NCI-H748 (cell line): ENCODE measurements around the gene DACT2.
A peak's percentile ranks its signal among the peaks of the same experiment; 100 is the strongest.
"Not testable (repeated sequence)": the region's sequence is repeated elsewhere in the genome, so short reads cannot be mapped to it uniquely, and the experiment has no call there.

Source experiments
- DNase-seq: peaks from one replicate; lab custom pipeline; 2025; ENCODE audit not compliant: unreplicated experiment; lab: John Stamatoyannopoulos, UW

DACT2 gene

DNA sequence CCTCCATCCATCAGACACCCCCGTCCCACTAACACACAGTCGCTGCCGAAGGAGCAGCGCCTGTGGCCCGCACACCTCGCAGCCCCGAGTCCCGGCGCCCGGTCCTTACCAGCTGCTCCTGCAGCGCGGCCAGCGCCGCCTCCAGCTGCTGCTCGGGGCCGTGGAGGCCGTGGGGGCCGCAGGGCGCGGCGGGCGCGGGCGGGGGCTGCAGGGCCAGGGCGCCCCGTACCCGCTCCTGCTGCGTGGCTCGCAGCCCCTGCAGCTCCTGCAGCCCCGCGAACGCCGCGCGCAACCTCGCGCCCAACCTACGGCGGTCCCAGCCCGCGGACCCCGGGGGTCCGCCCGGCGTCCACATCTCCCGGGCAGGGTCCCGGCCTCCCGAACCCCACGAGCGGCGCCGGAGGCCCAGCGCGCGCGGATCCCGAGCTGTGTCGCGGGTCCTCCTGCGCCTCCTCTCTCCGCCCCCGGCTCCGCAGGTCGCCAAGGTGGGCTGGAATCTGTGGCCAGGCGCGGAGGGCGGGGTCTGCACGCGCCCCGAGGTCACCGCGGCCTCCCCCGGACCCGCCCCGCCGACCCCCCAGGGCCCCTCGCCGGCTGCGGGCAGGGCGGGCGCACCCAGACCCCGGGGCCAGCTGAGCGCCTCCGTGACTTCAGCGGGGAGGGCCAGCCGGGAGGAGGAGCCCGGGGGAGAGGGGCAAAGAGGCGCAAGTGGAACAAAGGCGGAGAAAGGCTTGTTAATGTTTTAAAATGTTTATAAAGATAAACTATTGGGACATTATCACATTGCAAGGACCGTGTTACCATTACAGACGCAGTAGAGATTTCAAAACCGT, at the start of gene DACT2:
TSS of gene DACT2 (minus strand) at position 499 of the 833 bp plus-strand sequence. CDS start at position 355, 144 bp downstream.
- DNase-seq: no peak

DNA sequence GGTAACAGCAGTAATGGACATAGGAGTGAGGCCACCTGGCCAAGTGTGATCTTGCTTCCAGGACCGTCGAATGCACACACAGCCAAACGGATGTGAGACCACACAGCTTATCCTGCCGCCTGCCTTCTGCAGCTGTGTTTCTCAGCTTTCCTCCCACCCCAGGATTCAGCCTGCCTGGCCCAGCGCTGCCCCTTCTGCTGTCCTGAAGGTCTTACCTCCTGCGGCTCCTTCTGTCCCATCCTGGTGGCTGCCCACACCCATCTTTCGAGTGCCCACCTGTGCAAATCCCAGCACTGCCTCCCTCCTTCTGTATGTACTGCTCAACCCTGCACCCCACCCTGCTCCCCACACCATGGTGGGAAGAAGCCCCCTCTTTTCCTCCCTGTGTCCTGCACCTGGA, 49.4 kb upstream of the DACT2 start:
- no peak for DNase-seq

- no peak for DNase-seq
Measured at GRCh38 chr6:168368066-168368820, 48.7 kb upstream of the DACT2 start.

DNA sequence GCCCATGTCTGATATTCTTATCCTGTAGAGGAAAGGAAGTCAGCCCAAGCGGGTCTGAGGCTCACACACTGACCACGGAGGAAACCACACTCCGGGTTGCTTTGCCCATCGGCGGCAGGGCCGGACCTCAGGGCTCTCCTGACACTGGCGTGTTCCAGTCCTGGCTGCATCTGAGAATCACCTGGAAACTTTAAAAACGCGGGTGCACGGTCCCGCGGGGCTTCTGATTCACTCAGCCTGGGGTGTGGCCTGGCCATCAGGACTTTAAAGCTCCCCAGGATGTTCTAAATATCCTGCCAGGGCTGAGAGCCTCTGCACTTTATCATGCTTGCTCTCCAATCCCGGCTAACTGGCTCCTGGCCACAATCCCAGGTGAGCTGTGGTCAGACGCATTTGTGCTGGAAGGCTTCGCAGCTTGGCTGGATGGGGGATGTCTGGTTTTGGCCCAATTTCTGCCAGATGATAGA, 47.7 kb upstream of the DACT2 start:
- DNase-seq: no peak

- DNase-seq: no peak
Measured at GRCh38 chr6:168366473-168366872, 46.9 kb upstream of the DACT2 start.

DNA sequence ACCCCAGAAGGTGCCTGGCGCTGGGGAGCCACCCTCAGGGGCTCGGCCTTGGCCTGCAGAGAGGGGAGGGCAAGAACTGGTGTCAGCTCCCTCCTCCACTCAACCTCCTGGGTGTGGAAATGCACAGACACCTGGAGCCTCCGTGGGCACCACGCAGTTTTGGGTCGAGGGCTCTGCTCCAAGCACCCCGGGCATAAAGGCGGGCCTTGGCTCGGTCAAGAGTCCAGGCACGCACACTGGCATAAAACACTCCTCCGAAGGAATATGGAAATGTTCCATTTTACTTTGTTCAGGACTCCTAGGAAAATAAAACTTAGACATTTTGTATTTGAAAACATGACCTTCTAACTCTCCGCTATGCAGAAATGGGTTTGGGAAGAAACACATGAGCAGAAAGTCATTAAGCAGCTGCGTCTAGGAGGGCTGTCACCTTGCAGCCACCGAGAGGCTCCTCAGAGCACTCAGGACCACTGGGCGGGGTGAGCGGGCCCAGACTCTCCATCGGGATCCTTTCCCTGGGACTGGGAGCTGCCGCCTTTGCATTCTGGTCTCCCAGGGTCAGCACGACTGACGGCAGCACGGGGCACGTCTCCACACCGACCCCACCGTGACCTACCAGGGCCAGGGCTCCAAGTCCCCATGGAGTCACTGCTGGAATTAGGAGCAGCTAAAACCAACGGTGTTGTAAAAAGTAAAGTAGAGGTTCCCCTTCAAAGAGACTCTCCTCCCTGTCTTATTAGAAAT, 46.0 kb upstream of the DACT2 start:
- no peak for DNase-seq

DNA sequence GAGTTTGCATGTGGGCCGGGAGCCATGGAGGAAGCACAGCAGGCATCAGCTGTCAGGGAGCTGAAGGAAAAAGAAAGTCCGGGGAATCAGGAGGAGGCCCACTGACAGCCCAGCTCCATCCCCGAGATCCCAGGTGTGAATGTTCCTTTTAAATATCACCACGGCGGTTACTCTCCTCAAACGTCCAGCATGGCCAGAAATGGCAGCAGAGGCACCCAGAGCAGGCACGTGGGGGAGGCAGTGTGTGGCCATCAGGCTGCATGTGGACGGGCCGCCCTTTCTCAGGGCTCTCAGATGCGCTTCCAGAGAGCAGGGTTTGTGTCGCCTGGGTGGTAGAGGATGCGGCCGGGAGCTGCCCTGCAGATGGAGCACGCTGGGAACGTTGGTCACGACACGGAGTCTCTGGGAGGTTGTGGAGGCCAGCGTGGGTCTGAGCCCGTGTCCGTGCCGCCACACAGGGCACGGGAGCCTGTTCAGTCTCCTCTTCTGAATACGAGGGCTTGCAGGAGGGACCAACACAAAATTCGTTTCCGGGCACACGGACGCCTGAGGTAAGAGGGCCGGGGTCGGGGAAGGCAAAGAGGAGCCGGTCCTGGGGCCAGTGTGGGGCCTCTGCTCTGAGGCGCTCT, 45.3 kb upstream of the DACT2 start:
- DNase-seq: no peak

- no peak for DNase-seq
Measured at GRCh38 chr6:168363811-168364792, 44.5 kb upstream of the DACT2 start.

- no peak for DNase-seq
Measured at GRCh38 chr6:168363302-168363701, 43.7 kb upstream of the DACT2 start.

DNA sequence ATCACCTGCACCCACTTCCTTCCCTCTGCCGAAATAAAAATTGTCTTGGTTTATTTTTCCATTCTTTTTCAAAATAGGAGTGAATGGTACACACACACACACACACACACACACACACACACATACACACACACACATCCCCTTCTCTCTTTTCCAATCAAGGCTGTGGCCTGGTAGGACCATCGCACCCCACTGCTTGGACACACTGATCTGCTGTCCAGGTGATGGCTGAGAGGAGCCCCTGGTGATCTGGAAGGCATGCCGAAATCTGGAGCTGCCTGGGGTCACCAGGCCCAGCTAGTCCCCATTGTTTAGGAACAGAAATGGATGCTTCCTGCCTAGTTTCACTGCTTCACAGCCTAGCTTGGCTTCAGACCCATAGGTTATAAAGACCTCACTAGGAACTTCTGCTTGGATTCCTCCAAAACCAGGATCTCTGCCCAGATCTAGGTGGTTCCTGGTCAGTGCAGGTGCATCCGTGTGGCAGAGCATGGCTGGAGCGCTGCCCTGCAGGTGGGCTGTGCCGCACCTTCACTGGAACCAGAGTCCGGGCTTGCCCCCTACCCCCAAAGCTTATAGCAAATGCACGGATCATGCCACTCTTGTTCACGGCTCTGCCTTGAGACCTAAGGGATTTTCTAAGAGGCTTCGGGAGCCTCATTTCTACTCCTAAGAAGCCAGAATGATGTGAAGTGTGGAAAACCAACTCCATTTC, 42.9 kb upstream of the DACT2 start:
- DNase-seq: no peak

DNA sequence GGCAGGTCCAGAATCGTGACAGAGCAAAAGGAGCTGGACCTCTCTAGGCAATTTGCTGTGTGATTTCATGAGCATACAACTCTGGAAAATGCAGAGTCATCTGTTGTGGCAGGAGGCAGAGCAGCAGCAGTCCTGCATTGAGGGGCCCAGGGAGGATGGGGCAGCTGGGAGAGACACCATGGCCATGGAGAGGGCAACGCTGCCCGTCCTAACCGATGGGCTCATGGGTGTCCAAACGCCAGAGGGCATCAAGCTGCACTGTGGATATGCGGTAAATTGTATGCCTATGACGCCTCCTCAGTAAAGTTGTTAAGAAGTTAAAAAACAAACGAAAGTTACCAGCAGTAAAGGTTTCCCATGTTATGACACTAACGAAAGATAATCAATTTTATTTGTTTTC, 42.2 kb upstream of the DACT2 start:
- no peak for DNase-seq

DNA sequence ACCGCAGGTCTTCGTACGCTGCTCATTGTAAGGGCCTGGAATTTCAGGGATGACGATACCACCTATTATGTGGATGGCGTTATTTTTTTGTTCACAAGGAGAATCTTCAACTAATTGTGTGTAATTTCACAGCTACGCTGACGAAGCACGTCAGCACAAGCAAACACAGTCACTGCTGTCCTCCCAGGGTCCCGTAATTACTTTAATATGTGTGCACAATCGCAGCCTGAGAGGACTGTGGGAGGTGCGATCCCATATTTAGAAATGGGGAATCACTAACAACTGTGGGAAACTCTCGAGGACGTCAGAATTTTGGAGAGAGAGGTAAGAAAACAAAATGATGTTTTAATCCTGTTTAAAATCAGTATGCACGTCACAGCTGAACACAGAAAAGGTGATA, 40.2 kb upstream of the DACT2 start:
- peak; percentile 83 for DNase-seq

GRCh38 chr6:168358842-168359420, 39.4 kb upstream of the DACT2 start:
- no peak for DNase-seq

- DNase-seq: not testable (repeated sequence)
Measured at GRCh38 chr6:168356872-168357271, 37.3 kb upstream of the DACT2 start.

DNA sequence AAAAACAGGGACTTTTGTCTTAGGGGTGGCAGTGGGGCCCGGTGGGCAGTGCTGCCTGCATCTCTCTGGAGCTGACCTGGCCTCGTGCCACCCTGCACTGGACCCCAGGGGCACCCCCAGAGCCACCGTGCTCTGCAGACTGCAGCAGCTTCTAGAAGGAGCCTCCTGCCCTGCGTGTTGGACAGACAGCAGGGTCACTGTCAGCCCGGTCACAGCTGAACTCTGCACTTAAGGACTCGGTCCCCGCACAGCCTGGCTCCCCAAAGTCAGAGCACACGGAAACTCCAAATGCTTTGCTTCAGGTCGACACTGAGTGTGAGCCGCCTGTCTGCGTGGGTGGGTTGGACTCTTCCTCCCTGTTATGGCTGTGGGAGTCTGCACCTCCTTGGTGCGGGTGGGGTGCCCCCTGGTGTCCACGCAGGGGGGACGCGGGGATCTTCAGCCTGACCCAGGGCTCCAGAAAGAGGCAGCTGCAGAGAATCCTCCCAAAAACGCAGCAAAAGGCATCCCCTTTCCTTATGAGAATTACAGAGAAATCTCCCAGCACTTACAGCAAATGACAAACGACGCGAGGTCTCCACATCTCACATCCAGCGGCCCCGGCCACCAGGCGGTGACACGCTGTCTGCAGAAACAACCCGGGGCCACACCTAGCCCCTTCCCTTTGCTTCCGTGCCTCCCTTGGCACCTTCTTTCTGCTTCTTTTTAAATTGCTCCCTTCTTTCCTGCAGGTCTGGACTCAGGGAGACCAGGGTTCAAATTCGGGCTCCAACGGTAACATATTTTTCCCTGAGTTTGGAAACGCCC, 36.3 kb upstream of the DACT2 start:
- DNase-seq: peak; percentile 61

DNA sequence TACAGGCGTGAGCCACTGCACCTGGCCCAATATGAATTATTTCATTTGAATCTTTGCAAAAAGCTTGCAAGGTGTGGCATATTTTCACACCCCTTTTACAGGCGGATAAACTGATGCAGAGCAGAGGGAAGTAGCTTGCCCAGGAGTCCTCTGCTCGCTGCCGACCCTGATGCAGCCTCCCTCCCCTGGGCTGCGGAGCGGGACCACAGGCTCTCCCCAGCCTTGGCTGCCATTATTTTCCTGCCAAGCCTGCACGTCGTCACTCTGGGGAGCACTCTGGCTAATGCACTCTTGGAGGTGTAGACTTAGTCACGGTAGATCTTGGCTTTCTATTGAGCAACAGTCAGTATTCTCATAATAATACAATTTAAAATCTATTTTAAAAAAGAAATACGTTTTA, 34.8 kb upstream of the DACT2 start:
- no peak for DNase-seq

DNA sequence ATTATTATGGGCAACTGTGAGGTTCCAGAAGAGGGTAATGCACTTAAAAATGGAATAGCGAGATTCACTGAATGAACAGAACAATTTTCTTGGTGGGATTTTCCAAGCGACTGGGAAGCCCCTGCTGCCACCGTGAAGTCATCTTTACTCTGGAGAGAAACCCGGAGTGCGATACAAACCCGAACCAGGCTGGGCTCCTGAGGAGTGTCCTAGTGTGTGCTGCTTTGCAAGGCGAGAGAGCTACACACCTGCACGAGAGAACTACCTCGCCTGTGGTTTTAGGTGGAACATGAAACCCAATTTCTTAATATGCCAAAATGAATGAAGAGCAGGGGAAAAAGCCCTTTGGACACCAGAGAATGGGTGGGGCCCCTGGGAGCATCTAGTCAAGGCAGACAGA, 33.5 kb upstream of the DACT2 start:
- DNase-seq: no peak

GRCh38 chr6:168352096-168352495, 32.5 kb upstream of the DACT2 start:
- no peak for DNase-seq
